H1 (cell line): ENCODE data around the gene DAZAP1. TPM values are rescaled to one million over a fixed set of nuclear protein-coding genes. Genes with fewer than 3 reads are reported as not detected.
A peak's percentile ranks its signal among the peaks of the same experiment; 100 is the strongest.

ENCODE experiments used
- CTCF ChIA-PET: fragments of 300-600 bp; sonication (Branson Sonifier 250); formaldehyde crosslinking; loops from one replicate; lab custom pipeline; 2021; ENCODE audit not compliant: partially characterized antibody; lab: Charles Lee
- POLR2A ChIA-PET: fragments of 300-600 bp; sonication (Branson Sonifier 250); formaldehyde crosslinking; loops from one replicate; lab custom pipeline; 2021; ENCODE audit warnings: inconsistent platforms; ENCODE audit not compliant: partially characterized antibody; lab: Charles Lee
- DNase-seq, 2 experiments: peaks; one replicate each; pipeline versions ENCODE4 v3.0.0 to v3.0.0-alpha.2; 2010 to 2022; ENCODE audit warnings: low spot score in 2 of 2, low read depth in 1 of 2, mixed read lengths in 1 of 2
- FAIRE-seq: peaks from 2 replicates; lab custom pipeline; 2011; peaks lifted over from hg19 to GRCh38; lab: Jason Lieb, UNC
- H2AFZ ChIP-seq: 2 replicates; pipeline ENCODE4 v1.8.1; 2012; ENCODE audit warnings: low read length, inconsistent platforms
- H2AK5ac ChIP-seq: 2 replicates; pipeline ENCODE4 v1.6.1; 2013; ENCODE audit warnings: low read depth, low read length
- H2BK120ac ChIP-seq: replicated peaks from 2 replicates; pipeline ENCODE3; 2013; ENCODE audit warnings: low read depth, low read length, inconsistent platforms
- H2BK12ac ChIP-seq: 2 replicates; pipeline ENCODE4 v1.6.1; 2013; ENCODE audit warnings: low read depth, low read length
- H2BK15ac ChIP-seq: 2 replicates; pipeline ENCODE4 v1.6.1; 2013; ENCODE audit warnings: low read length
- H2BK20ac ChIP-seq: 2 replicates; pipeline ENCODE4 v1.6.1; 2013; ENCODE audit warnings: low read length
- H2BK5ac ChIP-seq: 2 replicates; pipeline ENCODE4 v1.6.1; 2013; ENCODE audit warnings: low read depth, low read length
- H3K14ac ChIP-seq: 2 replicates; pipeline ENCODE4 v1.6.1; 2013; ENCODE audit warnings: inconsistent platforms; ENCODE audit not compliant: insufficient read length
- H3K18ac ChIP-seq: 2 replicates; pipeline ENCODE4 v1.6.1; 2013; ENCODE audit warnings: low read length; ENCODE audit errors: extremely low read depth
- H3K23ac ChIP-seq: 2 replicates; pipeline ENCODE4 v1.6.1; 2013; ENCODE audit warnings: inconsistent platforms; ENCODE audit not compliant: insufficient read length
- H3K23me2 ChIP-seq: 2 replicates; pipeline ENCODE4 v1.6.1; 2013; ENCODE audit warnings: low read depth, low read length
- H3K27ac ChIP-seq: 2 replicates; pipeline ENCODE4 v1.6.1; 2011; ENCODE audit warnings: low read depth, low read length, inconsistent platforms
- H3K27me3 ChIP-seq, 4 experiments: replicated peaks in 1 of 4; 1 replicate in 1 of 4; 2 replicates in 3 of 4; pipeline versions ENCODE4 v1.6.1 to v1.8.1; 2011 to 2013; ENCODE audit warnings: low read length in 3 of 4, mild to moderate bottlenecking in 3 of 4, inconsistent platforms in 2 of 4, mixed read lengths in 2 of 4, moderate library complexity in 1 of 4; ENCODE audit not compliant: control insufficient read depth in 3 of 4, insufficient read depth in 3 of 4; ENCODE audit errors: extremely low read depth in 1 of 4
- H3K36me3 ChIP-seq, 4 experiments: 2 replicates each; pipeline versions ENCODE4 v1.6.1 to v1.8.1; 2011 to 2013; ENCODE audit warnings: mild to moderate bottlenecking in 4 of 4, low read length in 3 of 4, moderate library complexity in 2 of 4, control low read depth in 1 of 4, inconsistent platforms in 1 of 4; ENCODE audit not compliant: insufficient read depth in 4 of 4, control insufficient read depth in 2 of 4
- H3K4ac ChIP-seq: replicated peaks from 2 replicates; pipeline ENCODE3; 2013; ENCODE audit warnings: low read length, low read depth, mixed read lengths, inconsistent platforms; ENCODE audit not compliant: insufficient read length
- H3K4me1 ChIP-seq, 4 experiments: replicated peaks in 1 of 4; 1 replicate in 1 of 4; 2 replicates in 3 of 4; pipeline versions ENCODE4 v1.6.1 to v1.8.1; 2011 to 2013; ENCODE audit warnings: low read length in 3 of 4, inconsistent platforms in 2 of 4, mixed read lengths in 1 of 4; ENCODE audit not compliant: insufficient read depth in 4 of 4, control insufficient read depth in 3 of 4
- H3K4me2 ChIP-seq, 2 experiments: 2 replicates each; pipeline versions ENCODE4 v1.6.1 to v1.8.1; 2011 to 2013; ENCODE audit warnings: low read depth in 2 of 2, low read length in 2 of 2, control low read depth in 1 of 2, inconsistent platforms in 1 of 2, mild to moderate bottlenecking in 1 of 2; ENCODE audit not compliant: insufficient read depth in 1 of 2
- H3K4me3 ChIP-seq, 4 experiments: fragments of 200-600, 300-600 bp in 1 of 4; sonication (generic), shearing (Covaris generic), sonication (Bioruptor Twin) in 1 of 4; 2 replicates each; pipeline versions ENCODE4 v1.5.1 to v1.8.1; 2011 to 2016; ENCODE audit warnings: low read length in 4 of 4, low read depth in 3 of 4, control low read depth in 2 of 4, inconsistent platforms in 2 of 4, mild to moderate bottlenecking in 2 of 4, mixed read lengths in 1 of 4, moderate library complexity in 1 of 4; ENCODE audit not compliant: insufficient read depth in 2 of 4; ENCODE audit errors: extremely low read depth in 1 of 4
- H3K56ac ChIP-seq: replicated peaks from 2 replicates; pipeline ENCODE3; 2013; ENCODE audit warnings: low read depth, mild to moderate bottlenecking, mixed read lengths, low read length, inconsistent platforms; ENCODE audit not compliant: insufficient read length
- H3K79me1 ChIP-seq: 2 replicates; pipeline ENCODE4 v1.6.1; 2013; ENCODE audit warnings: low read depth, low read length, control low read depth
- H3K79me2 ChIP-seq, 2 experiments: 2 replicates each; pipeline versions ENCODE4 v1.6.1 to v1.8.1; 2012 to 2013; ENCODE audit warnings: low read length in 2 of 2, mild to moderate bottlenecking in 2 of 2, inconsistent platforms in 1 of 2; ENCODE audit not compliant: insufficient read depth in 2 of 2, control insufficient read depth in 1 of 2
- H3K9ac ChIP-seq, 4 experiments: replicated peaks in 1 of 4; 1 replicate in 1 of 4; 2 replicates in 3 of 4; pipeline versions ENCODE4 v1.6.1 to v1.8.1; 2011 to 2013; ENCODE audit warnings: low read depth in 3 of 4, low read length in 3 of 4, control low read depth in 2 of 4, mild to moderate bottlenecking in 2 of 4, moderate library complexity in 2 of 4, inconsistent platforms in 1 of 4; ENCODE audit errors: extremely low read depth in 1 of 4
- H3K9me3 ChIP-seq, 2 experiments: 2 replicates each; pipeline versions ENCODE4 v1.6.1 to v1.8.1; 2012 to 2013; ENCODE audit warnings: mild to moderate bottlenecking in 2 of 2, moderate library complexity in 2 of 2, control low read depth in 1 of 2, inconsistent platforms in 1 of 2, low read depth in 1 of 2, low read length in 1 of 2, mixed read lengths in 1 of 2; ENCODE audit not compliant: insufficient read depth in 2 of 2
- H4K20me1 ChIP-seq, 2 experiments: replicated peaks in 1 of 2; 2 replicates each; pipeline versions ENCODE3 to v1.8.1; 2011 to 2013; ENCODE audit warnings: inconsistent platforms in 2 of 2, low read length in 2 of 2, mild to moderate bottlenecking in 1 of 2; ENCODE audit not compliant: insufficient read depth in 2 of 2, control insufficient read depth in 1 of 2
- H4K5ac ChIP-seq: 2 replicates; pipeline ENCODE4 v1.6.1; 2013; ENCODE audit warnings: low read length, low read depth, mixed read lengths, inconsistent platforms; ENCODE audit not compliant: insufficient read length
- H4K8ac ChIP-seq: 2 replicates; pipeline ENCODE4 v1.8.0; 2013; ENCODE audit warnings: mild to moderate bottlenecking, moderate library complexity, low read length, inconsistent platforms; ENCODE audit not compliant: insufficient read depth; ENCODE audit errors: extremely low read depth
- H4K91ac ChIP-seq: replicated peaks from 2 replicates; pipeline ENCODE3; 2013; ENCODE audit warnings: low read length, mixed read lengths, inconsistent platforms; ENCODE audit not compliant: insufficient read length
- EGR1 ChIP-seq: IDR thresholded peaks from 2 replicates; pipeline ENCODE4 v1.6.1; 2011; ENCODE audit warnings: low read depth, low read length, borderline replicate concordance
- HDAC2 ChIP-seq, 2 experiments: fragments of 300-600 bp in 1 of 2; sonication (generic) in 1 of 2; IDR thresholded peaks; 2 replicates each; pipeline ENCODE4 v1.6.1; 2011 to 2012; ENCODE audit warnings: low read depth in 2 of 2, low read length in 2 of 2, mild to moderate bottlenecking in 2 of 2, moderate library complexity in 2 of 2, borderline replicate concordance in 1 of 2, inconsistent platforms in 1 of 2
- KDM1A ChIP-seq: fragments of 200-600, 300-600 bp; sonication (generic); IDR thresholded peaks from 2 replicates; pipeline ENCODE4 v1.7.1; 2016; ENCODE audit warnings: mild to moderate bottlenecking, low read length, borderline replicate concordance
- KDM4A ChIP-seq: IDR thresholded peaks from one replicate; pipeline ENCODE4 v1.7.1; 2012; ENCODE audit warnings: low read depth, mild to moderate bottlenecking, moderate library complexity, low read length, inconsistent platforms; ENCODE audit not compliant: severe bottlenecking
- POLR2AphosphoS5 ChIP-seq: IDR thresholded peaks from 2 replicates; pipeline ENCODE4 v1.6.1; 2011; ENCODE audit warnings: low read depth, low read length
- WGBS, 2 experiments: shearing (Covaris generic) in 1 of 2; methylation state at CpG; one replicate each; pipeline versions ENCODE4 v1.1.6 to v1.1.7; 2013 to 2015; ENCODE audit warnings: low lambda C conversion rate in 2 of 2, mixed read lengths in 2 of 2, inconsistent platforms in 1 of 2, low coverage in 1 of 2, missing lambda C conversion rate in 1 of 2; ENCODE audit not compliant: insufficient replicate concordance in 2 of 2, insufficient coverage in 1 of 2, insufficient read length in 1 of 2; ENCODE audit errors: extremely low coverage in 1 of 2, missing lambda C conversion rate in 1 of 2; 5-methylcytosine and 5-hydroxymethylcytosine counted together
- polyA plus RNA-seq, 7 experiments: library from polyadenylated mRNA; depleted of rRNA in 3 of 7; stranded (reverse) in 5 of 7; unstranded in 2 of 7; fragments of >200 nt in 5 of 7; fragments of 200-250 nt in 2 of 7; gene quantifications; 1 replicate in 5 of 7; 2 replicates in 1 of 7; 4 replicates in 1 of 7; pipeline versions ENCODE4 v1.2.1 to v1.2.3, GENCODE V29; 2011 to 2013; ENCODE audit warnings: missing spikeins in 2 of 7, mixed read lengths in 2 of 7
- total RNA-seq: library from RNA; stranded (reverse); fragmentation: NEBNext Ultra II Directional; extraction: Animal tissue kit (Norgen Biotek cat#: 25700); gene quantifications from 2 replicates; pipeline ENCODE4 v1.2.1, GENCODE V29; 2021

Gene DAZAP1
- total and polyA plus RNA-seq, 2 of the 8 experiments (the other 6 are each of a cell fraction or from before 2014, with no cell fraction given) = 79.6 to 341 TPM

GRCh38 chr19:1400281-1401137 lies 6.9 kb upstream of the DAZAP1 start:
- Histone ChIP-seq H2BK20ac (no peak overlapping the region), H3K4me3 (peak overlapping the region; percentile 51 to 81 (median 62))
- FAIRE-seq = no peak

More at GRCh38 chr19:1400281-1401137, 6.9 kb upstream of the DAZAP1 start:
- 60% methylated on average over 33 of the region's 36 CpGs; no CpG with 5 or more reads in 1 of the 2 experiments for WGBS, 2 experiments
- Histone ChIP-seq H3K4me1 (peaks cover 0 to 10% (median 5%) of the 10 kb centered on the region in 4 experiments; a peak in 5 of 7 replicates), H2BK5ac (no peak overlapping the region), H2BK12ac (peak overlapping the region; percentile 17; the same call in 1 of the 2 replicates), H3K23ac (no peak overlapping the region), H3K18ac (no peak overlapping the region; the same call in 1 of the 2 replicates), H2BK15ac (peak overlapping the region; percentile 72; the same call in 1 of the 2 replicates), H3K79me2 (no peaks in the 10 kb centered on the region), H4K8ac (peak overlapping the region; percentile 51), H4K91ac (no peak overlapping the region), H3K9me3 (no peaks in the 10 kb centered on the region), H3K27ac (no peak overlapping the region), H3K4ac (no peak overlapping the region), H2AK5ac (no peak overlapping the region), H3K23me2 (peaks cover 3% of the 10 kb centered on the region; the same call in 1 of the 2 replicates), H3K56ac (no peak overlapping the region), H3K27me3 (peaks cover 0 to 2% (median 0%) of the 10 kb centered on the region in 4 experiments; a peak in 2 of 7 replicates), H3K36me3 (no peaks in the 10 kb centered on the region), H3K79me1 (no peaks in the 10 kb centered on the region; the same call in 1 of the 2 replicates), H2AFZ (no peak overlapping the region), H4K5ac (peak overlapping the region; percentile 19), H4K20me1 (peaks cover 0 to 2% of the 10 kb centered on the region in 2 experiments), H3K14ac (no peak overlapping the region), H3K9ac (no peak overlapping the region; a peak in 2 of 7 replicates), H3K4me2 (peak overlapping the region; percentile 76 to 83), H2BK120ac (no peak overlapping the region)
- POLR2A ChIA-PET = interaction anchor here (1.0 kb wide), 2 partner anchors 11 to 27 kb away, joined by 3 read pairs; no protein-coding TSS in a partner anchor
- DNase-seq = no peak
- TF ChIP-seq KDM1A (peak; percentile 99), EGR1 (no peak), HDAC2 (IDR thresholded peaks at IDR 0.05; ENCODE audit: borderline replicate concordance in 1 of 2, low read depth in 2 of 2, low read length in 2 of 2) (peak in 1 of 2 experiments; percentile 78; a peak in 1 of 4 replicates), KDM4A (no peak), POLR2AphosphoS5 (no peak)
- CTCF ChIA-PET = no interaction called here
